GM20000 (cell line): ENCODE data around the gene SIVA1.

Experiments
- DNase-seq: peaks from one replicate; pipeline ENCODE4 v3.0.0; 2012; ENCODE audit warnings: low spot score
- TF ChIP-seq, protein P1 (sequence below): IDR thresholded peaks from 2 replicates; pipeline ENCODE4 v1.5.1; 2012; ENCODE audit warnings: mild to moderate bottlenecking, control low read depth; ENCODE audit errors: extremely low read depth, missing control alignments

The SIVA1 gene

DNA sequence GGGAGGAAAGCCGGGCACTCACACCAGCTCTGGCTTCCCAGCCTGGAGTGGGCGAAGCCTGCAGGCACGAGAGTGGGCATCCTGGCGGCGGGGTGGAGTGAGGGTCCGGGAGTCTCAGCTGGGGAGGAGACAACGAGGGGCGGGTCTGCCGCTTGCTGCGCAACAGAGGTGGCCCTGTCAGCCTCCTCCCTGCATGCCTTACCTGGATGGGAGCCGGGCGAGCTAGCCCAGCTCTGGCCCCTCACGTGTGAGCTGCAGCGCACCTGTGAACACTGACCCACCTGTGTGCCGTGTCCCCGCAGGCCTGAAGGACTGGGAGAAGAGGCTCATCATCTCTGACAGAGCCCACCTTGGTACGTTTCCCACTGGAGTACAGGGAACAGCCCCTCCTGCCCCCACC lies 13.9 kb upstream of the SIVA1 start:
- DNase-seq, result no peak
- TF ChIP-seq, protein P1, sequence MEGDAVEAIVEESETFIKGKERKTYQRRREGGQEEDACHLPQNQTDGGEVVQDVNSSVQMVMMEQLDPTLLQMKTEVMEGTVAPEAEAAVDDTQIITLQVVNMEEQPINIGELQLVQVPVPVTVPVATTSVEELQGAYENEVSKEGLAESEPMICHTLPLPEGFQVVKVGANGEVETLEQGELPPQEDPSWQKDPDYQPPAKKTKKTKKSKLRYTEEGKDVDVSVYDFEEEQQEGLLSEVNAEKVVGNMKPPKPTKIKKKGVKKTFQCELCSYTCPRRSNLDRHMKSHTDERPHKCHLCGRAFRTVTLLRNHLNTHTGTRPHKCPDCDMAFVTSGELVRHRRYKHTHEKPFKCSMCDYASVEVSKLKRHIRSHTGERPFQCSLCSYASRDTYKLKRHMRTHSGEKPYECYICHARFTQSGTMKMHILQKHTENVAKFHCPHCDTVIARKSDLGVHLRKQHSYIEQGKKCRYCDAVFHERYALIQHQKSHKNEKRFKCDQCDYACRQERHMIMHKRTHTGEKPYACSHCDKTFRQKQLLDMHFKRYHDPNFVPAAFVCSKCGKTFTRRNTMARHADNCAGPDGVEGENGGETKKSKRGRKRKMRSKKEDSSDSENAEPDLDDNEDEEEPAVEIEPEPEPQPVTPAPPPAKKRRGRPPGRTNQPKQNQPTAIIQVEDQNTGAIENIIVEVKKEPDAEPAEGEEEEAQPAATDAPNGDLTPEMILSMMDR, result no peak

DNA sequence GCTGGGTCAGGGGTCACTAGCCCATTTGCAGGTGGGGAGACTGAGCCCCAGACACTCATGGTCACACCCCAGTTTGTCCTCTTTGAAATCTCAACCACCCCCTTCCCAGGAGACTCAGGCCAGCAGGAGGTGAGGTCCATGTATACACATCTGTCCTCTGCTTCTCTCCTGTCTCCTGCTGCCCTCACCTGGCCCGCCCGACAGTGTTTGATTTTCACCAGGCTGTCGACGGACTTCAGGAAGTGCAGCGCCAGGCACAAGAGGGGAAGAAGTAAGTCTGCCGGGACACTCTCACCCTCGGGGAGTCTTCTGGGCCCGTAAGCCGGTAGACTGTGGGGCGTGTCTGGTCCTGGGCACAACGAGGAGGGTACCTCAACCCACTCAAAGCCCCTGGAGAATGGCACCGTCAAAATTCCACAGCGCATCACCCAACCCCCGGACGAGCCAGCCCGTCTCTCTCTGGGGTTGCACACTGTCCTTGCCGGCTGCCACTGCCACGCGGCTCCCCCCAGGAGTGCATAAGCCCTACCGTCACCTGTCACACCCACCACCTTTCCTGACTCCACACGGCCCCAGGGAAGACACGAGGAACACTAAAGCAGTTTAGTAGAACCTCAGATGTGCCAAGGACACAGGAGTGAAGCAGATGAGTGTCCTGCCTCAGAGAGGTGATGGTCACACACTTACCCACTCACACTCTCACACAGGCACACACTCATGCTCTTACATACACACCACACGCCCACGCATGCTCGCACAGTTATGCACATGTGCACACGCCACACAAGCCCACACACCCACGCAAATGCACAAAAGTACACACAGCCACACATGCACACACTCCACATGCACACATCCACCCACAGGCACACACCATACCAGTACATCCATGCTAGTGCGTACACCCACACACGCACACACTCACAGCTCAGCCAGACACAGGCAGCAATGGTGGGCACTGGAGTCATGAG lies 13.1 kb upstream of the SIVA1 start:
- DNase-seq, result no peak
- TF ChIP-seq, protein P1, result no peak

DNA sequence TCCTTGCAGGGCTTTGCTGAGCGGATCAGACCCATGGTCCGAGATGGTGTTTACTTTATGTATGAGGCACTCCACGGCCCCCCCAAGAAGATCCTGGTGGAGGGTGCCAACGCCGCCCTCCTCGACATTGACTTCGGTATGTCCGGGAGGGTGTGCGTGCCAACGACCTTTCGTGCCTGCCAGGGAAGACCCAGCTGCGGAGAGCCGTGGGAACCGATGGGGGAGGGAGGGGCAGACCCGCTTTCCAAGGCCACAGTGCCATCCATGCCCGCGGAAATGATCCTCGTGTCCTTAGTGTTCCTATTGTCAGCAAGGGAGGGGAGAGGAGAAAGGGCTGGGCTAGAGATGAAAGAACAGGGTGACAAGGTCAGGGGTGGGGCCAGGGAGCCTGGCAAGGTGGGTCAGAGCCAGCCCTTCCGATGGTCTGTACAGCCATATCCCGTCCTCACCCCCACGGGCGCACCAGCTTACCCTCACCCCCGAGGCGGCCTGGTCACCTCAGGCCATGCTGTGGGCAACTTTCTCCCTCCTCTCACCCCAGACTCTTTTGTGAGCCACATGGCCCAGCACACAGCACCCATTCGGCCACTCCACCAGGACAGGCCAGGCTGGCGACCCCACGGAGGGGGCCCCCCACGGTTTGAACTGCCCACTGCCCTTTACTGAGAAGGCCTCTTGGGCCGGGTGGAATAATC lies 11.7 kb upstream of the SIVA1 start:
- TF ChIP-seq, protein P1, result no peak

DNA sequence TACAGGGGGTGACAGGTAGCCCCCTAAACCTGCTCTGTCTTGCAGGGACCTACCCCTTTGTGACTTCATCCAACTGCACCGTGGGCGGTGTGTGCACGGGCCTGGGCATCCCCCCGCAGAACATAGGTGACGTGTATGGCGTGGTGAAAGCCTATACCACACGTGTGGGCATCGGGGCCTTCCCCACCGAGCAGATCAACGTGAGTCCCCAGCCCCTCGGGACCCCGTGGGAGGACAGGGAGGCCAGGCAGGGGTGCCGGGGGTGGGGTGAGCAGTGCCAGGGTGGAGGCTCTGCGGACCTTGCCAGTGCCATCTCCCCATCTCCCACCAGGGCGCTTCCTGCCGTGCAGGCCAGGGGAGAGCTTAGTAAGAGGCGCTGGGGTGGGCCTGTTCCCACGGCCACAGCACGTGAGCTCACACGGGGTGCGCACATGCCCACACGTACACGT lies 11.1 kb upstream of the SIVA1 start:
- DNase-seq, result no peak
- TF ChIP-seq, protein P1, result no peak

More for the DNA sequence above, 11.7 kb upstream of the SIVA1 start:
- DNase-seq, result no peak

DNA sequence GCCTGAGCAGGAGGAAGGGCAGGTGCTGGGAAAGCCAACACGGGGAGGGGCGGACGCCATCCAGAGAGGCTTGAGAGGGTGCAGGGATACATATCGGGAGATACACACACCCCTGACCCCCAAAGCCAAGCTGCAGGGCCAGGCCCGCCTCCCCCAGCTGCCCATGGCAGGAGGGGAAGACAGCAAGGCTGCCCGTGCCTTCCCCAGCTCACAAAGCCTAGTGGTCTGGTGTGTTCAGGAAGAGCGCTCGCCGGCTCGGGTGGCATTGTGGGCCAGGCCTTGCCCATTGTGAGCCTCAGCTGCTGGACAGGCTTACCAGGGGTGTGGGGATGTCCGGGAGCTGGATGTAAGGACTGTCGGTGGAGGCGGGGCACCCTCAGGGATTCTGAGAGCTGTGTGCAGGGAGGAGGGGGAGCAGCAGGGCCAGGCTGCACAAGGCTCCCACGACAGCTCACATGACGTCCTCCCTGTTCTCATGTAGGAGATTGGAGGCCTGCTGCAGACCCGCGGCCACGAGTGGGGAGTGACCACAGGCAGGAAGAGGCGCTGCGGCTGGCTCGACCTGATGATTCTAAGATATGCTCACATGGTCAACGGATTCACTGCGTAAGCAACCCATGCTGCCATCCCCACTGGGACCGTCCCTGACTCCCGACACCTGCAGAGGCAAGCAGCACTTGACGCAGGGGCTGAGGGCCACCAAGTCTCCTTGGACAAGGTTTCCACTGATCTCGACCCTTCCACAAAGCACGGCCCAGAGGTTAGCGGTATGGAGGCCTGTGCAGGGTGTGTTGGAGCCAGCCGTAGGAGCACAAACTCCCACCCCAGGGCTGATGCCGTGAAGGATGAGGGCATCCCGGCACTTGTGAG lies 10.1 kb upstream of the SIVA1 start:
- DNase-seq, result no peak
- TF ChIP-seq, protein P1, result no peak

DNA sequence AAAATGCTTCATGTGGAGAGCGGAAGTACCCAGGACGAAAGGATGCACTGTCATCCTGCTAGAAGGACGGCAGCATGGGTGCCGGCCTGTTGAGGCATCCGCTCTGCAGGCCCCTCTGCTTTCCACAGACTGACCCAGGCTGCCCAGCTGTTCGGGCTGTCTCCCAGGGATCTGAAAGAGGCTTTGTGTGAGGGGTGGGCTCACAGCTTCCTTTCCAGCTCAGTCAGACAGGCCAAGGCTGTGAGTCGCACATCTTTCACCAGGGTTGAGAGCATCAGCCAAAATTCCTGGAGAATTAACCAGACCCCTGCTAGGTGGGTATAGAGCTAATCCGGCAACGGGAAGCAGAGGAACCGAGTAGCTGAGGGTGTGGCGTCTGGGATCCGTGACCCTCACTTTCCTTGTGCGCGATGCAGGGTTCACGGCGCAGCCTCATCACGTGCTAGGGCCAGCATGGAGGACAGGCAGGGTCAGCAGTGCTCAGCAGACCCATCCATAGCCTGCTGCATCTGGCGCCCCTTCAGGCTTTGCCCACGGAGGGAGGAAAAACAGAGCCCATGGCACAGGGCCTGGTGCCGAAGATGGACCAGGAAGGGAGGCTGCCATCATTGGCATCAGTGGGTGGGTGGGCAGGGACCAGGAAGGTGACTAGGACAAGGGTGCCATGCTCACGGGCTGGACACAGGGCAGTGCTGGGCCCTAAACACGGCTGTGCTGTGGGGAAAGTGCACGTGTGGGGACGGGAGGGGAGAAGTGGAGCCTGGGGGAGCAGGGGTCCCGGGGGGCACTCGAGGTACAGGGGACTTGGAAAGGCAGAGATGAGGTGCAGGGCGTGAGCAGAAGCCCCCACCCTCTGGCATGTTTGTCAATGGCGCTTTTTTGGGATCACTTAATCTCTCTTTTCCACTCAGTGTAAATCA lies 9.2 kb upstream of the SIVA1 start:
- TF ChIP-seq, protein P1, result no peak
- no peak for DNase-seq
